ACC112 (cell line): ENCODE results near the gene EYA2.

Experiments
- H2AFZ ChIP-seq: fragments of 200-600 bp; sonication (generic); one replicate; pipeline ENCODE4 v1.6.0; 2017; ENCODE audit warnings: antibody characterized with exemption, low read length; ENCODE audit not compliant: unreplicated experiment
- H3K27ac ChIP-seq: fragments of 200-600 bp; sonication (generic); 2 replicates; pipeline ENCODE4 v1.5.1; 2014; ENCODE audit warnings: low read depth, mild to moderate bottlenecking, antibody characterized with exemption, low read length, moderate library complexity
- H3K27me3 ChIP-seq: fragments of 200-600 bp; sonication (generic); 2 replicates; pipeline ENCODE4 v1.6.1; 2014; ENCODE audit warnings: mild to moderate bottlenecking, antibody characterized with exemption, low read length, moderate library complexity, mixed read lengths; ENCODE audit not compliant: insufficient read depth
- H3K36me3 ChIP-seq: fragments of 200-600 bp; sonication (generic); 2 replicates; pipeline ENCODE4 v1.6.1; 2016; ENCODE audit warnings: mild to moderate bottlenecking, antibody characterized with exemption, low read length, moderate library complexity, mixed read lengths; ENCODE audit not compliant: insufficient read depth
- H3K4me1 ChIP-seq: fragments of 200-600 bp; sonication (generic); one replicate; pipeline ENCODE4 v1.6.1; 2016; ENCODE audit warnings: low read length, mixed read lengths; ENCODE audit not compliant: insufficient read depth, unreplicated experiment, control insufficient read depth
- H3K4me3 ChIP-seq: fragments of 200-600 bp; sonication (generic); 2 replicates; pipeline ENCODE4 v1.5.1; 2014; ENCODE audit warnings: mild to moderate bottlenecking, low read depth, low read length
- H3K79me2 ChIP-seq: fragments of 200-600 bp; sonication (generic); one replicate; pipeline ENCODE4 v1.6.0; 2016; ENCODE audit warnings: low read length; ENCODE audit not compliant: control insufficient read depth, unreplicated experiment, insufficient read depth

The EYA2 gene

DNA sequence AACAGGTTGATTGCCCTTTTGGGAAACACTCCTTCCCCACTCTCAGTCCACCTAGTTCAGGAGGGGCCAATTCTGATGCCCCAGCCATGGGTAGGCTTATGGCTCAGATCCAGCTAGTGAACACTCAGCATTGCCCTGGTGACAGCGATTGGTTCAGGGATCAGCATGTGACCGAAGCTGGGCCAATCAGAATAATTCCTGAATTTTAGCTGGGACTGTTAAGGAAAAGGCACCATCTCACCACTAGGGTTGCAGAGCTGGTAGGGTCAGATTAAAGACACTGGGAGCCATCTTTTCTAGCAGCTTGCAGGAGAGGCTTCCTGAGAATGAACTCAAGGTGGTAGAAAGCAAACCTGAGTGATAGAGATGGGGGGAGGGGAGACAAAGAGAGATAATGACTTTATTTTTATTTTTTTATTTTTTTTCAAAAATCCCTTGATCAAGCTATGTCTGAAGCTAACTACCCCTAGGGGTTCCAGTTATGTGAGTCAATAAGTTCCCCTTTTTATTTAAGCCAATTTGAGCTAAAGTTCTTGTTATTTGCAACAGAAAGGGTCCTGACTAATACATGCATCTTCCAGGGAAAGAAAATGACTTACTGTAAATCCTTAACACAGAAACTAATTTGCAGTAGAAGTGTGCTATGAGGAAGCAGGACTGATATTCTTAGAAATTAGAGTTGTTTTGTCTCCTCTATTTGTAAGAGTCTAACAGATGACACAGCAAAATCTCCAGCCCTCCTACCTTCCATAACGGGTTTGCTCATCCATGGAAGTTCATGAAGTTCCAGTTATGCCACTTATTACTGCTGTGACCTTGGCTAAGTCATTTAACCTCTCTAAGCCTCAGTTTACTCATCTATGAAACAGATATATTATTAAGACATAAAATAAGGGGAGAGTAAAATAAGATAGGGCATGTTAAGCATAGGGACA is 44.7 kb downstream of the EYA2 start:
- H3K27me3 ChIP-seq = no peaks in the 10 kb centered on the region
- no peaks in the 10 kb centered on the region for H3K36me3 ChIP-seq
- H2AFZ ChIP-seq = no peak overlapping the region
- no peaks in the 10 kb centered on the region for H3K4me1 ChIP-seq
- H3K27ac ChIP-seq = no peak overlapping the region
- no peaks in the 10 kb centered on the region for H3K79me2 ChIP-seq
- H3K4me3 ChIP-seq = no peak overlapping the region

DNA sequence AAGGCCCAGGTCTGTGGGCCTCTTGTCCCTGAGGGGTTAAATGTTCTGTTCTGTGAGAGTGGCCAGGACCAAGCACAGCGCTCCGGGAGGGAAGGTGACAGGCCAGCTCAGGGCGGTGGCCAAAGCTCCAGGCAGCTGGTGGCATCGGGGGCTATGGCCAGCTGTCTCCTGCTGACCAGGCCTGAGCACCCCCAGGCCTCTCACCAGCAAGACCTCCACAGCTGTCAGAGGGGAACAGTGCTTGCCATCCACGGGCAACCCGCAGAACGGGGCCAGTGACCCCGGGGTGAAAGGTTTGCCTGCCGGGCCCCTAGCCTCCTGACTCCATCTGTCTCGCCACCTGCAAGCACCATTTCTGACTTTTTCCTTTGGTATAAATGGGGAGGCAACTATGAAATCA is 46.0 kb downstream of the EYA2 start:
- H3K36me3 ChIP-seq = no peaks in the 10 kb centered on the region

DNA sequence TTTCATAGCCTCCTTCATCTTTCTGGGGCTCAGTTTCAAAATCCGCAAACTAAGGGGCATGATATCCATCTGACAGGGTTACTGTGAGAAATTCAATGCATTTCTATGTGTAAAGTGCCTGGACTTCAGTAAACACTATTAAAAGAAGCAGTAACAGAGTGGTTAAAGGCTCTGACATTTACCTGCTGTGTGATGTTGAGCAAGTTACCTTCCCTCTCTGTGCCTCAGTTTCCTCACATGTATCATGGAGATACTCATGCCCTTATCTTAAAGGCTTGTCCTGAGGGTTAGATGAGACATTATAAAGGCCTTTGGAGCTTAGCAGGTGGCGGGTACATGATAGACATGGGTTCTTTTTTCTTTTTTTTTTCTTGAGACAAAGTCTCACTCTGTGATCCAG is 46.8 kb downstream of the EYA2 start:
- Histone ChIP-seq H3K79me2 (no peaks in the 10 kb centered on the region), H3K4me3 (no peak overlapping the region), H3K27ac (no peak overlapping the region), H3K4me1 (no peaks in the 10 kb centered on the region), H3K27me3 (no peaks in the 10 kb centered on the region), H3K36me3 (no peaks in the 10 kb centered on the region), H2AFZ (no peak overlapping the region)

More for the DNA sequence above, 46.0 kb downstream of the EYA2 start:
- no peak overlapping the region for H2AFZ ChIP-seq
- no peaks in the 10 kb centered on the region for H3K79me2 ChIP-seq
- H3K27ac ChIP-seq = no peak overlapping the region
- no peaks in the 10 kb centered on the region for H3K4me1 ChIP-seq
- H3K4me3 ChIP-seq = no peak overlapping the region
- no peaks in the 10 kb centered on the region for H3K27me3 ChIP-seq

DNA sequence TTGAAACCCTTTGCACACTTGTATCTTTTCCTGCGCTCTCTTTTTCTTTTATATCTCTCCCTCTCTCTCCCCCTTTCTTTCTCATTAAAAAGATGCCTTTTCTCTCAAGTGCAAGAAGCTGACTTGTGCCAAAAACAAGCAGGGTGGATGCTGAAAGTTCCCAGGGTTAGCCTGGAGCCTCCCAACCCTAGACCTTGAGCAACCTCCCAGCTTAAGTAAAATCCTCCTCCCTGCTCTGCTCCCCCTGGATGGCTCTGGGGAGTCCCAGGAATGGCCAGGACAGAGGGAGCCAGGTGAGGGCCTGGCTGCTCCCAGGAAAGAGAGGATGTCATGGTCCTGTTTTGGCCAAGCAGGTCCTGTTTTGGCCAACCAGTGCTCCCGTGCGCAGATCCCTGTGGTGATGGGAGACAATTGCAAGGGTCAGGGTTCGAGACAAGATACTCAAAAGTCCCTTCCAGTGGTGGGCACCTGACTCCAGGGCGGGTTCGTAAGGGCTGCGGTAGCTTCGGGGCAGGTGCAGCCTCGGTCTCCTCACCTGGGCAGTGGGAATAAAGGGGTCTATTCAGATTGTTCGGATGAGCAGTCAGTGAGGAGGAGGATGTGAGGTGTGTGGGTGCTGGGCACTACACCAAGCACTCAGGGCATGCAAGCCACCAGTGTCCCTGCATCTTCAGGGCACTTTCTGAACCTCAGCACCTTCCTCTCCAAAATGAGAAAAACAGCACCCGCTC is 49.4 kb downstream of the EYA2 start:
- no peaks in the 10 kb centered on the region for H3K79me2 ChIP-seq
- no peaks in the 10 kb centered on the region for H3K27me3 ChIP-seq
- H3K4me1 ChIP-seq = no peaks in the 10 kb centered on the region
- no peak overlapping the region for H3K4me3 ChIP-seq
- no peaks in the 10 kb centered on the region for H3K36me3 ChIP-seq
- H2AFZ ChIP-seq = no peak overlapping the region
- H3K27ac ChIP-seq = no peak overlapping the region

DNA sequence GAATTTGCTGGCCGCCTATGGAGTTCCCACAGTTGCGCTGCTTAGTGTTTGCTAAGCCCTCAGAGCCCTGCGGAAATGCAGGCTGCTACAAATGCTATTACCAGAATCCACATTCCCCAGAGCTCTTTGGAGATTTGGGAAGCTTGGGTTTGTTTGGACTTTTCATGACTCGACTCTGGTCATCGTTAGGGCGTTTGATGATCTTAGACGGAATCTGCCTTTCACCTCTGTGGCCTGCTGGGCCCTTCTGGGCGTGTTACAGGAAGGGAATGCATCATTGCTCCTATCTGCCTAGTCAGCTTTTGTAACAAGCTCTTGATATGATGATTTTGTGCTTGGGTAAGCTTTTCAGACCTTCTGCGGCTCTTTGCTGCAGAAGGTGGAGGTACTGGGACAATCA is 50.8 kb downstream of the EYA2 start:
- Histone ChIP-seq H3K27me3 (no peaks in the 10 kb centered on the region), H3K36me3 (no peaks in the 10 kb centered on the region)

GRCh38 chr20:46946181-46946624 is 51.6 kb downstream of the EYA2 start:
- Histone ChIP-seq H3K79me2 (no peaks in the 10 kb centered on the region), H3K36me3 (no peaks in the 10 kb centered on the region), H3K27me3 (no peaks in the 10 kb centered on the region), H3K27ac (no peak overlapping the region), H3K4me3 (no peak overlapping the region), H3K4me1 (peaks cover under 1% of the 10 kb centered on the region), H2AFZ (no peak overlapping the region)

More for the DNA sequence above, 50.8 kb downstream of the EYA2 start:
- Histone ChIP-seq H3K27ac (no peak overlapping the region), H3K4me3 (no peak overlapping the region), H3K79me2 (no peaks in the 10 kb centered on the region), H2AFZ (no peak overlapping the region), H3K4me1 (no peaks in the 10 kb centered on the region)

DNA sequence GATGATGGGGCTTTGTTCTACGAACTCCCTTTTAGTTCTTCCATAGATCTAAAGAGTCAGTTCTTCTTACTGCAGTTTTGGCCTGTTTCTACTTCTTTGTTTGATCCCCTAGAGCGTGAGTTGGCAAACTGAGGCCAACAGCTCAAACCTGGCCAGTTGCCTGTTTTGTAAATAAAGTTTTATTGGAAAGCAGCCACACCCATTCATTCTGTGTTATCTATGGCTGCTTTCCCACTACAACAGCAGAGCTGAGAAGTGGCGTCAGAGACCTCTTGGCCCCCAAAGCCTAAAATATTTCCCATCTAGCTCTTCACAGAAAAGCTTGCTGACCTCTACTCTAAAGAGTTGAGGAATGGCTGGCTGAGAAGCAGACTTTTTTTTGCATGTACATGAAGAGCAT is 52.2 kb downstream of the EYA2 start:
- Histone ChIP-seq H3K36me3 (no peaks in the 10 kb centered on the region), H3K4me1 (peaks cover 6% of the 10 kb centered on the region), H2AFZ (no peak overlapping the region), H3K79me2 (no peaks in the 10 kb centered on the region), H3K4me3 (no peak overlapping the region), H3K27ac (no peak overlapping the region), H3K27me3 (no peaks in the 10 kb centered on the region)

DNA sequence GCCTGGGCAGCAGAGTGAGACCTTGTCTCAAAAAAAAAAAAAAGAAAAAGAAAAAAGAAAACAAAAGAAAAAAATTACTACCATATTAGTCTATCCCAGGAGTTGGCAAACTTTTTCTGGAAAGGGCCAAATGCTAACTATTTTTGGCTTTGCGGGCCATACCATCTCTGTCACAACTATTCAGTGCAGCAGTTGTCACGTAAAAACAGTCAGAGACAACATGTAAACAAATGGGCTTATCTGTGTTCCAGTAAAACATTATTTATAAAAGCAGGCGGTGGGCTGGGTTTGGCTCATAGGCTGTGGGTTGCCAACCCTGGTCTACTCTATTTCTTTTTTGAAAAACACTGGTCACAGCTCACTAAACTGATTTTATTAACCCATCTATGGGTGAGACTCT is 53.4 kb downstream of the EYA2 start:
- Histone ChIP-seq H3K27ac (no peak overlapping the region), H3K4me1 (peaks cover 10% of the 10 kb centered on the region), H3K36me3 (no peaks in the 10 kb centered on the region), H3K79me2 (no peaks in the 10 kb centered on the region), H3K4me3 (no peak overlapping the region), H3K27me3 (no peaks in the 10 kb centered on the region), H2AFZ (no peak overlapping the region)

GRCh38 chr20:46951405-46951804 is 56.8 kb downstream of the EYA2 start:
- H3K4me1 ChIP-seq = peaks cover 17% of the 10 kb centered on the region
- no peak overlapping the region for H3K4me3 ChIP-seq
- no peaks in the 10 kb centered on the region for H3K27me3 ChIP-seq
- H3K27ac ChIP-seq = peak overlapping the region; percentile 41
- no peaks in the 10 kb centered on the region for H3K79me2 ChIP-seq
- 0 out of 2 replicates have a peak, but pooled peaks cover 2% of the 10 kb centered on the region for H3K36me3 ChIP-seq
- no peak overlapping the region for H2AFZ ChIP-seq

GRCh38 chr20:46951840-46952497 is 57.3 kb downstream of the EYA2 start:
- Histone ChIP-seq H3K36me3 (0 out of 2 replicates have a peak, but pooled peaks cover 4% of the 10 kb centered on the region), H3K4me1 (peaks cover 17% of the 10 kb centered on the region), H2AFZ (no peak overlapping the region), H3K27ac (peak overlapping the region; percentile 41), H3K79me2 (no peaks in the 10 kb centered on the region), H3K4me3 (no peak overlapping the region), H3K27me3 (no peaks in the 10 kb centered on the region)
